NCI-H82 treated with DMSO at 0.1 percent for 48 hours (cell line): ENCODE results near the gene CD28.
"Not testable (repeated sequence)": the region's sequence is repeated elsewhere in the genome, so short reads cannot be mapped to it uniquely, and the experiment has no call there.

Experiments used
- DNase-seq: peaks from one replicate; lab custom pipeline; 2025; ENCODE audit not compliant: unreplicated experiment; lab: John Stamatoyannopoulos, UW

The CD28 gene

DNA sequence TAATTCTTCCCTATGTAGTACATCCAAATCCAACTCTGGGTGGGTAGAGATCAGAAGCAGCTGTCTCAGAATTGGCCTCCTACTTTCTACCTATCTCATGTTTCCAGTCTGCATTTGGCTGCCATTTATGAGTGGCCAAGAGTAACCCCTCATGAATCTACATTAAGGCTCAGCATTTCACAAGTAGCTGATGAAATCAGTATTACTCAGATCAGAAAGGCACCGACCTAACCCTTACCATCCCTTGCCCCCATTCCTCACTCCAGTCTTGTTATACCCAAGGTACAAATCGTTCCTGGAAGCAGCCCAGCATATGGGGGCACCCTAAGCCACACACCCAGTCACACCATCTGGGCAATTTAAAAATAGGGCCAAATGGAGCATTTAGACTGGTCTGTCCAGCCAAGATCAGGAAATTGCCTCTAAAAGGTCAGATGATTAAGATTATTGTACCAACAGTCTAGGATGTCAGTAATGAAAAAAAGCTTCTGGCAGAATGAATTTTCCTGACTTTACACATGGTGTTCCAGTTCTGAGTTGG is 37.1 kb downstream of the CD28 start:
- DNase-seq, result no peak

DNA sequence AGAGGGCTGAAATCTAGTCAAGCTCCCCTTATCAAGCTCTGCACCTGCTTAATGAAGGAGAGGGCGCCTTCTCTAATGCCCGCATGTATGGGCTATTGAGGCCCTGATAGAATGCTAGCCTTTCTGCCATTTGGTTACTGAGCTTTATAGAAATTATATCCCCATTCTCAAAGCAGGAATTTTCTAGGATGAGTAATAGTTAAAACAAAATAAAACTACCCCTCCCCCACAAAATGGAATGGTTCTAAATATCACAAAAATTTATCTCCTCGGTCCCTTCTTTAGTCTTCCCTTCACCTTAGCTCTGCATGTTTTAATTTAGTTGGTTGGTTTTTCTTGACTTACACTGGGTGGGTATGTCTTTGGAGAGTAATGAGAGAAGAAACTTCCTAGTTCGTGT is 37.7 kb downstream of the CD28 start:
- no peak for DNase-seq

DNA sequence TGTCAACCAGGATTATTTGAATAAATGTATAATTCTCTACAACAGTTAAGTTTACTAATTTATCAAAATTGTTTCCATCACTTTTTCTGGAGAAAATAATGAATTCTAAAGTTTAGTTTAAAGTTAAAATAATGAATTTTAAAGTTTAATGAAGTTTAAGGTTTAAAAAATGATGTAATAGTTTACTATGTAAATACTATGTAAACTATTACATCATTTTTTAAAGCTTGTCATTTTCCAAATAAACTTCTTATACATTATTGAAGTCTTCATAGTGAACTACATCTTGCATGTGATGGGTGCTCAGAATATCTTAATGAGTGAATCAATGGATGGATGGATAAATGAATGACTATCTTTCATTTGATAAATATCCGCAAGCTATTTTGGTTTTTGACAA is 38.8 kb downstream of the CD28 start:
- no peak for DNase-seq

DNA sequence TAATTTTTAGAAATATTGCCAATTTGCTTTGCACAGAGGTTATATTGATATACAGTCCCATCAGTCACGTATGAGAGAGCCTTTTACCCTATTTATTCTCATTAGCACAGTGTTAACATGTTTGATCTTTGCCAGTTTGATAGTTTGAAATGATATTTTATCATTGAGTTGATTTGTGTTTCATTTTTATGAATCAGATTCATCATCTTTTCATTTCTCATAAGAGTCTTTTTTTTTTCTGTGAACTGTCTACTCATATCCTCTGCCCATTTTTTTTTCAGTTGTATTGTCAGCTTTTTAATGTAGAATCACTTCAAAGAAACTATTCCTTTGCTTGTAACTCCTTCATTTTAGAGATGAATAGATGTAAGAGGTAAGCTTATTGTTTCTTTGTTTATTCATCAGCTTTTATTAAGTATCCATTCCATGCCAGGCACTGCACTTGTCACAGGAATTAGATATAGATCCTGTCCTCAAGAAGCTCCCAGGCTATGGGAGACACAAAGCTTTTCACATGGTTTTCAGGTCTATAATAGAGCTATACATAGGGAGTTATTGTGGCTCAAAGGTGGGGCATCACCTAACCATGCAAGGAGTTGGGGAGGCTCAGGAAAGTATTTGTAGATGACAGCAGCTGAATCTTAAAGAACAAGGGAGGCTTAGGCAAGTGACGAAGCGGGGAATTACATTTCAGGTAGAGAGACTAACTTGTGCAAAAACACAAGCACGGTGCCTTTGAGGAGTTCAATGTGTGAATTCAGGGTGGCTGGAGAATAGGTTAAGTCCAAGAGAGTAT is 42.1 kb downstream of the CD28 start:
- no peak for DNase-seq

DNA sequence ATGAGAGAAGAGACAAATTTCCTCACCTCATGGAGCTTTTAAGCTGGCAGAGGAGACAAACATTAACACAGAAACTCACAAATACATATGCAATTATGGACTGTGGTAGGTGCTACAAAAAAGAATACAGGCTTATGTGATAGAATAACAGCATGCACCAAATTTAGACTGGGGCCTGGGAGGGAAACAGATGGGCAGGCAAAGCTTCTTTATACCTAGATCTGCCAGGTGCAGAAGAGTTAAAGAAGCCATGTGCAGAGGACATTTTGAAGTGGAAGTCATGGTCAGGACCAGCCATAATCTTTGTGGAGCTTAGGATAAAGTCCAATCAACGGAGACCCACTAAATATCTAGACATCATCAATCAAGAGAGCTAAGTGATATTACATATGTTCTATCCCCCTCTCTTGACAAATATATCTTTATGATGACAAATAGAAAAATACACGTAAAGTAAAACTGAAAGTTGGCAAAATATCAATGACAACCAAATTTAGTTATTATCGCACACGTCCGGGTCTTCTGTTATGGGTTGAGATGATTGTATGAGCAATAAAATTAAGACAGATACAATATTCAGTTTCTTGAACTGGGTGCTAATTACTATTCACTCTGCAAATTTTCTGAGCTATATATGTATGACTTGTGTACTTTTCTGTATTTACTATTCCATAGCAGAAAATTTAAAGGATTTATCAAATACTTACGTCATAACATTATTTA is 44.1 kb downstream of the CD28 start:
- no peak for DNase-seq

DNA sequence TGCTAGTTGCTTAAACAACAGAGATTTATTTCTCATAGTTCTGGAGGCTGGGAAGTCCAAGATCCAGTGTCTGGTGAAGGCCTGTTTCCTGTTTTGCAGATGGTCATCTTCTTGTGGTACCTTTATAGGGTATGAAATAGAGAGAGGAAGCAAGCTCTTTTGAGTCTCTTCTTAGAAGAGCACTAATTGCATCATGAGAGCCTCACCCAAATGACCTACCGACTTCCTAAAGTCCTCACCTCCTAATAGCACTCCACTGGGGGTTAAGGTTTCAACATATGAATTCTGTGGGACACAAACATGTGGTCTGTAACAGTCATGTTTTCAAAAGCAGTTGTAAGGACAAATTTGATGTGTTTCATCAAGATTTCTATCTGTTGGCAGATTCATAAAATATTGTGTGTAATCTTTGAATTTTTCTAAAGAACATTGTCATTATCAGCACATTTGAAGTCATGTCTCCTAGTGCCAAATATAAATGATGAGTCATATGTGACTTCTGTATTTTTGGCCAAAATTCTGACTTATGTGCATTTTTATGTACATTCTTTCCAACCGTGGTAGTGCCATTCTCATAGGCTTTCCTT is 45.3 kb downstream of the CD28 start:
- no peak for DNase-seq

GRCh38 chr2:203756161-203756560 is 49.7 kb downstream of the CD28 start:
- no peak for DNase-seq

DNA sequence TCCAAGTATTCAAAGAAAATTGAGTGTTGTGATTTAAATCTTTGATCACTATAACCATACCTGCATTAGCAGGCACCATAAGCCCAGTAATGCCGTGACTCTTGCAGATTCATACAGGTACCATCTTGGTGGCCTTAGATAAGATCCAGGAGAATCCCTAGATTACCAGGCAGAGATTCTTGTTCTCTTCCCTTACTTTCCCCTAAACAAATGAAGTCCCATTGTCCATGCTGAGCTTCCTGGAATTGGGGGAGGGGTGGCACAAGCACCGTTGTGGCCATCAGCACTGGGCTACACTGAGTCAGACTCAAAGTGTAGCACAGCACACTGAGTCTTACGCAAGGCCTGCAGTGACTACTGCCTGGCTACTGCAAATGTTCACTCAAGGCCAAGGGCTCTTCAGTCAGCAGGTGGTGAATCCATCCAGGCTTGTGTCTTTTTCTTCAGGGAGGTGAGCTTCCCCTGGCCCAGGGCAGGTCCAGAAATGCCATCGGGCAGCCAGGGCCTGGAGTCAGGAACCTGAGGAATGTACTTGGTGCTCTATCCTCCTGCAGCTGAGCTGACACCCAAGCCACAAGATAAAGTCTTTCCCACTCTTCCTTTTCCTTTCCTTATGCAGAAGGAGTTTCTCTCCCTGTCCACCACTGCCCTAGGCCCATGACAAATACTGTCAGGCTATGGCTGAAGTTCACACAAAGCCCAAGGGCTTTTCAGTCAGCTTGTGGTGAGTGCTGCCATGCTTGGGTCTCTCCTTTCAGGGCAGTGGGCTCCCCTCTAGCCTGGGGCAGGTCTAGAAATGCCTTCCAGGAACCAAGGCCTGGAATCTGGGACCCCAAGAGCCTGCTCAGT is 52.6 kb downstream of the CD28 start:
- no peak for DNase-seq

- DNase-seq, result no peak
These were observed 53.4 kb downstream of the CD28 start for GRCh38 chr2:203759690-203760365.

- DNase-seq, result no peak
These were observed 54.7 kb downstream of the CD28 start for GRCh38 chr2:203761121-203761520.

GRCh38 chr2:203763241-203763937 is 57.0 kb downstream of the CD28 start:
- no peak for DNase-seq

GRCh38 chr2:203763938-203764664 is 57.7 kb downstream of the CD28 start:
- DNase-seq, result no peak

- DNase-seq, result no peak
These were observed 66.2 kb downstream of the CD28 start for GRCh38 chr2:203772456-203773165.

GRCh38 chr2:203774760-203775159 is 68.3 kb downstream of the CD28 start:
- DNase-seq, result no peak

DNA sequence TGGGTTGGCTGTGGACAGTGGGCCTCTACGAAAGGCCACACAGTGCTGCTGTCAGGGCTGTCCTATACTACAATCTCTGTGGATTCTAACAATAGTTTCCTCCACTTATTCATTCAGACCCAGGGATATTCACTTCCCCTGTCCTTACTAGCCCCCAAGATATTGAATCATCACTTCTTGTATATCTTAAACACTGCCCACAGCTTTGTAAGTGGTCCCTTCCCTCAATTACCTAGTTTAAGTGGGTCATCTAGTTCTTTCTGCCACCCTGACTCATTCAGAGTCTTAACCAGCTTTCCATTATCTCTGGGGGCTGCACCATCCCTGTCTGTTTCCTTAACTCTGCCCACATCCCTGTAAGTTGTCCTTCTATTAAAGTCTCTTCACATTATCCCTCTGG is 69.2 kb downstream of the CD28 start:
- no peak for DNase-seq

DNA sequence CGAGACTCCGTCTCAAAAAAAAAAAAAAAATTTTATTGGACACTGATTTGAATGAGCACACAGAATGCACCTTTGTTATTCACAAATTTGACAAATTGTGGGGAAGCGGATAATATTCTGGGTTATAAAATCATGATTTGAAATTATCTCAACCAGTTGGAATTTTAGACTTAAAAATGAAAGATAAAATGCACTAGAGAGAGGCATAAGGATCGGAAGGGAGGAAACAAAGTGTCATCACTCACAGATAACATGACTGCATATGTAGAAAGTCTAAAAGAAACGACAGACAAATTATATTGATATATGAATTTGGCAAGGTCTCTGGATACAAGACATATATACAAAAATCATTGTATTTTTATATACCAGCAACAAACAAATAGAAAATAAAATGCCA is 70.6 kb downstream of the CD28 start:
- no peak for DNase-seq

GRCh38 chr2:203779477-203780073 is 73.1 kb downstream of the CD28 start:
- not testable (repeated sequence) for DNase-seq

GRCh38 chr2:203780231-203780630 is 73.8 kb downstream of the CD28 start:
- DNase-seq, result no peak
